Erythroblast (primary cell): ENCODE measurements around the gene TMPRSS6.

Experiments used
- DNase-seq, 2 experiments: peaks; one replicate each; lab custom pipeline; 2025; lab: John Stamatoyannopoulos, UW
- GATA1 ChIP-seq: IDR thresholded peaks from 2 replicates; pipeline ENCODE4 v1.6.1; 2011; ENCODE audit warnings: low read depth, mild to moderate bottlenecking, control low read depth, low read length, moderate library complexity
- POLR2A ChIP-seq: IDR thresholded peaks from 2 replicates; pipeline ENCODE4 v1.6.1; 2011; ENCODE audit warnings: mild to moderate bottlenecking, low read length

TMPRSS6 gene

DNA sequence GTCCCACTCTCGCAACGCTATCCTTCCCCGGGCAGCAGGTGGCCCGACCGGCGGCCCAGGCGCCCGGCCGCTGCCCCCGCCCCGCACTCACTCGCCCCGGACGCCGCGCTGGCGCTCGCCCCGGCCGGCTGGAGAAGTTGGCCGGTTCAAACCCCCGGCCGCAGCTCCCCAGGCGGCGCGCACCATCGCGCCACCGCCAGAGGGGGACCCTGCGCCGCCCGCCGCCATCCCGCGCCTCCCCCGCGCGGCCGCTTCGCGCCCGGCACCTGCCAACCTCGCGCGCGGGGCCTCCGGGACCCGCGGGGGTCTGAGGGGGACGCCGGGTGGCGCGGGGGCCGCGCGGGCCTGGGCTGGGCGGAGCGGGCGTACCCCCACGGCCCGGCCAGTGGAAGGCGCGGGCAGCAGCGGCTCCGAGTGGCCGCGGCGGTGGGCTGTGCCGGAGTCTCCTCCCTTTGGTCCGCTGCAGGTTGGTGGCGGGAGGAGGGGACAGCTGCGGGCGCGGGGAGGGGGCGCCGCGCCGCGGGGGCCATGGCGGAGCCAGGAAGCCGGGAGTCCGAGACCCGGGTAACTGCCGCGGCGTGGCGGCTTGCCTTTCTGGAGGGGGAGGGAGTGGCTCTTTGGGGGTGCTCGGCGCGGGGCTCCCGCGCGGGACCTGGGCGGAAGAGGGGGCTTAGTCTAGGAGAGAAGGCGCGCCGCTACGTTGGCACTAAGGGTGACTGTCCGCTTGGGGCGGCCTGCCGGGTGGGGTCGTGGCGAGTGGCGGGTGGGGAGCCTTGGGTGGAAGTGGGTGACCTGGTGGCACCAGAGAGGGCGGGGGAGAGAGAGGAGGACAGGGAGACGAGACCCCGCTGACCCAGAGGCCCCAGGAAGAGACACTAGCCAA, 90.0 kb downstream of the TMPRSS6 start, which contains the start of the genes MPST and TST:
Gene MPST, plus strand, starts transcription at position 434 of the 883 bp plus-strand sequence. Its CDS starts 95 bp downstream, at position 529.
Gene TST, minus strand, starts transcription at position 139 of the 883 bp plus-strand sequence. CDS start 715 bp downstream, outside the sequence.
- DNase-seq: peak; percentile 82 to 85

DNA sequence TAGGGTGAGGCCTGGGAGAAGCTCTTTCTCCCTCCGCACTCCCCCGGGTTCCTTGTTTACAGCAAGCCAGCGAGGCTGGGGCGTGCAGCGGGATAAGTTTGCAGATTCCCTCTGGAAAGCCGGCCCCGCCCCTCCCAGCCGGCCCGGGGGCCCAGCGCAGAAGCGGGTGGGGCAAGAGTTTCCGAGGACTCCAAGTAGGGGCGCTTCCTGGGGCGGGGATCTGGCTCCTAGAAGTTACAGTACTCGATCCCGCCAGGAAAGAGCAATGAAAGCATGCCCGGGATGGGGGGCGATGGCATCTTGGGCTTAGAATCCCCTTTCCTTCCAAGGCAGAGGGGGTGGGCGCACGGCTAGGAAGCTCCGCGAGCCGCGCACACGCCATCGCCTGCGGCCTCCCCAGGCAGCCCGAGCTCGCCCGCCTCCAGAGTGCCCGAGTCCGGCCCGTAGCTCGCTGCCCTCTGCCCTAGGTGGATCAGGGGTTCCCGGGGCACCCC, 90.7 kb downstream of the TMPRSS6 start:
- TF ChIP-seq GATA1 (no peak), POLR2A (no peak)
- DNase-seq: peak; percentile 57 to 71

More for the DNA sequence above, 90.0 kb downstream of the TMPRSS6 start, which contains the start of the genes MPST and TST:
- TF ChIP-seq POLR2A: peak; percentile 65
- no peak for TF ChIP-seq GATA1

DNA sequence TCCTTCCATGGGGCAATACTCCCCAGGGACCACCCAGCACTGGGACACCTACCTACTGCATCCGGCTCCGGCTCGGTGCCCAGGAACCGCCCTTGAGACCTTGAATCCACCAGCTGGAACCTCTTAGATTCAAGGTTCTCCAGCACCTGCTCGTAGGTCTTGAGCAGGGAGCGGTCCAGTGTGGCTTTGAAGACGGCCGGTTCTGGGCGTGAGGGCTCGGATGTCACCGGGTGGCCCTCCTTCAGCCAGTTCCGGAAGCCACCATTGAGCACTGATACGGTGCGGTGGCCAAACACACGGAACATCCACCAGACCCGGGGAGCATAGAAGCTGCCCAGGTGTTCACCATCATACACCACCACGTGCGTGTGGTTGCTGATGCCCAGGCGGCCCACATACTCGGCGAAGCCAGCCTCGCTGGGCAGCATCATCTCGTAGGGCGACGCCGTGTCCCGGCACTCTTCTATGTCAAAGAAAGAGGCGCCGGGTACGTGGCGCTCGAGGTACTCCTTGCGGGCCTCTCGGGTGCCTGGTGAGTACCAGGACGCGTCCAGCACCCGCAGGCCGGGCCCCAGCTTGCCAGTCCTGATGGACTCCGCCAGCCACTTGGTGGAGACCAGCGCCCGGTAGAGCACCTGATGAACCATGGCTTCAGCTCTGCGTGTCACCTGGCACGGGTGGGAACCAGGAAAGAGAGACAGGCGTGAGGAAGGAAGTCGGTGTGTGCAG, 91.3 kb downstream of the TMPRSS6 start:
- TF ChIP-seq POLR2A (no peak), GATA1 (no peak)
- DNase-seq: no peak

DNA sequence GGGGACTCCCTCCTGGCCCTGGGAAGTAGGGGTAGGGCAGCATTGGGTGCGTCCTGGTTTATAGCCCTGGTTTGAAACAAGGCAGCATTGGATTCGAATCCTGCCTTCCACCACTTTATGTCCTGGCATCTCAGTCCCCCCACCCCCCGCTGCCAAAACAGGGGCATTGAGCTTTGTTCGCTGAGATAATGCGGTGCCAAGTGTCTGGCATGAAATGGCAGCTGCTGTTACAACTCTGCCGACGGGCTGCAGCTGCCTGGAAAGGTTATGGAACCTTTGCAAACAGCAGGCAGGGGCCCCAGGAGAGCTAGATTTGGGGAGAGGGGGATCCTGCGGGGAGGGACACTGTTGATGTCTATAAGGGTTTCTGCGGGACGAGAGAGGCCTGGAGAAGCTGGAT, 92.2 kb downstream of the TMPRSS6 start:
- no peak for DNase-seq

DNA sequence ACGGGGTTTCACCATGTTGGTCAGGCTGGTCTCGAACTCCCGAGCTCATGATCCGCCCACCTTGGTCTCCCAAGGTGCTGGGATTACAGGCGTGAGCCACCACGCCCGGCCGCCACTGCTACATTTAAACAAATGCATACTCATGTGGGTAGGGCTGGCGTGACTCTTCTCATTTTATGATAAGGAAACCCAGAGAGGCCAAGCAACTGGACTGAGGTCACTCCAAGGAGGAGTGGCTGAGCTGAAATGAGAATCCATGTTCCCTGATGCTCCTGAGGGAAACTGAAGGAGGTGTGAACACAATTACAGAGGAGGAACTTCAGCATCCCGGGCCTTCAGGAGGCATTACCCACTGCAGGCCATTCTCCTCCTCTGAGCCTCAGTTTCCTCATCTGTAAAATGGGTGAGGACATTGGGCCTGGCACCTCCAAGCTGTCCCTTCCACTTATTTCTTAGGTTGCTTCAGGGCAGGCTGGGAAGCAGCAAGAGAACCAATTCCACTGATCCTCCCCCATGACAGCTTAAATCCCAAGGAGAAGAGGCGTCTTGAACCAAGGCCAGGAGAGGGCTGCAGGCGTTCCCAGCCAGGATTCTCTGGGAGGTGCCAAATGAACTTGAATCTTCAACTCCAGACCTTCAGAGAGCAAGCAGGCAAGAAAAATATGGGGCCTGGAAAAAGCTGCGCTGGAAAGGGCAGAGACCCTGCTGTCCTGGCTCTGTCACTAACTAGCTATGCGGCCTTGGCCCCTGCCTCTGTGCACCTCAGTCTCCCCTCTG, 93.2 kb downstream of the TMPRSS6 start:
- DNase-seq: peak; percentile 80 to 81
- TF ChIP-seq GATA1 (no peak), POLR2A (no peak)

More for the DNA sequence above, 92.2 kb downstream of the TMPRSS6 start:
- TF ChIP-seq GATA1 (no peak), POLR2A (no peak)

DNA sequence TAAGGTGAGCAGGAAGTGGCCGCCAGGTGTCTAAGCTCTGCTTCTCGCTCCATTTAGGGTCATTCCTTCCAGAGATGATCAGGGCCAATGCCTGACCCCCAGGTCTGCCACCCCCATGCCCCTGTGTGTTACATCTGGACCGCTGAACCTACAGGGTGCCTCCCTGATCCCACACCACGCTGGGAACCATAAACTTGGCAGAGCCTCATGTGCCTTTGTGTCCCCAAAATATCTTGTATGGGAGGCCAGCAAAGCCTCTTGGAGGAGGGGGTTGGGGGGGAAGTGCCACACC, 94.0 kb downstream of the TMPRSS6 start:
- TF ChIP-seq POLR2A: no peak
- no peak for TF ChIP-seq GATA1
- DNase-seq: no peak
